Mesodermal cell (in vitro differentiated cells): Measurements from ENCODE around the gene TSTD2.

Source experiments
- H3K27ac ChIP-seq: 2 replicates; pipeline ENCODE4 v1.7.0; 2013; ENCODE audit warnings: mild to moderate bottlenecking, low read depth, low read length, moderate library complexity; ENCODE audit not compliant: severe bottlenecking
- H3K36me3 ChIP-seq: 2 replicates; pipeline ENCODE4 v1.7.1; 2013; ENCODE audit warnings: mild to moderate bottlenecking, low read length, moderate library complexity; ENCODE audit not compliant: control insufficient read depth, insufficient read depth
- H3K4me1 ChIP-seq: one replicate; pipeline ENCODE4 v1.7.1; 2013; ENCODE audit warnings: mild to moderate bottlenecking, low read length; ENCODE audit not compliant: insufficient read depth, control insufficient read depth, poor library complexity, severe bottlenecking
- H3K4me3 ChIP-seq: 2 replicates; pipeline ENCODE4 v1.7.0; 2013; ENCODE audit warnings: low read length, control low read depth, mild to moderate bottlenecking; ENCODE audit not compliant: insufficient read depth, poor library complexity, severe bottlenecking; ENCODE audit errors: extremely low read depth
- H3K9me3 ChIP-seq: 2 replicates; pipeline ENCODE4 v1.7.1; 2013; ENCODE audit warnings: mild to moderate bottlenecking, low read length, moderate library complexity; ENCODE audit not compliant: control insufficient read depth
- WGBS, 2 experiments: methylation state at CpG; one replicate each; pipeline ENCODE4 v1.1.5; 2013; ENCODE audit warnings: missing lambda C conversion rate in 2 of 2; ENCODE audit not compliant: insufficient coverage in 2 of 2; 5-methylcytosine and 5-hydroxymethylcytosine counted together

TSTD2 gene

GRCh38 chr9:97572892-97573365 is 60.2 kb downstream of the TSTD2 start:
- WGBS, 2 experiments, result 80 to 83% methylated on average over 2 to 4 of the region's 6 CpGs
- Histone ChIP-seq H3K9me3 (no peaks in the 10 kb centered on the region), H3K36me3 (no peaks in the 10 kb centered on the region), H3K27ac (no peak overlapping the region), H3K4me1 (no peaks in the 10 kb centered on the region), H3K4me3 (no peak overlapping the region)

GRCh38 chr9:97572196-97572891 is 60.8 kb downstream of the TSTD2 start:
- H3K9me3 ChIP-seq, result no peaks in the 10 kb centered on the region
- no peaks in the 10 kb centered on the region for H3K4me1 ChIP-seq
- no peaks in the 10 kb centered on the region for H3K36me3 ChIP-seq
- WGBS, 2 experiments, result 86 to 88% methylated on average over 8 to 9 of the region's 9 CpGs
- H3K4me3 ChIP-seq, result no peak overlapping the region
- no peak overlapping the region for H3K27ac ChIP-seq

- Histone ChIP-seq H3K4me3 (no peak overlapping the region), H3K9me3 (no peaks in the 10 kb centered on the region), H3K27ac (no peak overlapping the region), H3K4me1 (no peaks in the 10 kb centered on the region), H3K36me3 (no peaks in the 10 kb centered on the region)
- no CpG with 5 or more reads among the region's 1 CpG for WGBS, 2 experiments
Measured at GRCh38 chr9:97571664-97572063, 61.5 kb downstream of the TSTD2 start.

GRCh38 chr9:97570899-97571298 is 62.3 kb downstream of the TSTD2 start:
- H3K27ac ChIP-seq, result no peak overlapping the region
- H3K36me3 ChIP-seq, result no peaks in the 10 kb centered on the region
- WGBS, 2 experiments, result 98 to 100% methylated on average over 4 to 5 of the region's 6 CpGs
- H3K9me3 ChIP-seq, result no peaks in the 10 kb centered on the region
- H3K4me1 ChIP-seq, result no peaks in the 10 kb centered on the region
- no peak overlapping the region for H3K4me3 ChIP-seq

GRCh38 chr9:97568461-97569275 is 64.5 kb downstream of the TSTD2 start:
- H3K27ac ChIP-seq, result no peak overlapping the region
- 91 to 92% methylated on average over 8 to 10 of the region's 11 CpGs for WGBS, 2 experiments

GRCh38 chr9:97567894-97568202 is 65.3 kb downstream of the TSTD2 start:
- Histone ChIP-seq H3K4me3 (no peak overlapping the region), H3K36me3 (no peaks in the 10 kb centered on the region), H3K4me1 (no peaks in the 10 kb centered on the region), H3K9me3 (no peaks in the 10 kb centered on the region), H3K27ac (no peak overlapping the region)
- WGBS, 2 experiments, result 86 to 87% methylated on average over 4 of the region's 4 CpGs

More at GRCh38 chr9:97568461-97569275, 64.5 kb downstream of the TSTD2 start:
- no peaks in the 10 kb centered on the region for H3K9me3 ChIP-seq
- no peaks in the 10 kb centered on the region for H3K36me3 ChIP-seq
- H3K4me1 ChIP-seq, result no peaks in the 10 kb centered on the region
- no peak overlapping the region for H3K4me3 ChIP-seq

- WGBS, 2 experiments, result 77 to 90% methylated on average over 6 to 9 of the region's 9 CpGs
- Histone ChIP-seq H3K27ac (no peak overlapping the region), H3K36me3 (no peaks in the 10 kb centered on the region), H3K4me1 (no peaks in the 10 kb centered on the region), H3K4me3 (no peak overlapping the region), H3K9me3 (no peaks in the 10 kb centered on the region)
Measured at GRCh38 chr9:97567182-97567893, 65.8 kb downstream of the TSTD2 start.

- H3K36me3 ChIP-seq, result no peaks in the 10 kb centered on the region
- H3K27ac ChIP-seq, result no peak overlapping the region
- no peak overlapping the region for H3K4me3 ChIP-seq
- H3K4me1 ChIP-seq, result no peaks in the 10 kb centered on the region
- no peaks in the 10 kb centered on the region for H3K9me3 ChIP-seq
- WGBS, 2 experiments, result 70 to 87% methylated on average over 2 to 3 of the region's 5 CpGs
Measured at GRCh38 chr9:97565262-97565661, 67.9 kb downstream of the TSTD2 start.

GRCh38 chr9:97564291-97565175 is 68.6 kb downstream of the TSTD2 start:
- 64 to 68% methylated on average over 10 to 11 of the region's 14 CpGs for WGBS, 2 experiments

More at GRCh38 chr9:97564291-97565175, 68.6 kb downstream of the TSTD2 start:
- no peak overlapping the region for H3K4me3 ChIP-seq
- no peaks in the 10 kb centered on the region for H3K4me1 ChIP-seq
- no peaks in the 10 kb centered on the region for H3K9me3 ChIP-seq
- no peak overlapping the region for H3K27ac ChIP-seq
- no peaks in the 10 kb centered on the region for H3K36me3 ChIP-seq
